Activated CD8-positive, alpha-beta T cell treated with anti-CD3 and anti-CD28 coated beads for 36 hours (primary cell): Measurements from ENCODE around the gene SS18L1. TPM values are rescaled to one million over a fixed set of nuclear protein-coding genes. Genes with fewer than 3 reads are reported as not detected.

ENCODE experiments used
- ATAC-seq: fragments of 200-7000 bp; cut with Tn5 transposase; one replicate; pipeline ENCODE4 v1.10.0; 2021; ENCODE audit warnings: mild to moderate bottlenecking, moderate library complexity
- CTCF ChIA-PET: fragments of 350-600 bp; sonication (Branson Sonifier 250); formaldehyde crosslinking; loops from one replicate; lab custom pipeline; 2021; ENCODE audit warnings: antibody characterized with exemption; lab: Charles Lee
- POLR2A ChIA-PET: fragments of 350-600 bp; sonication (Branson Sonifier 250); formaldehyde crosslinking; loops from one replicate; lab custom pipeline; 2021; ENCODE audit warnings: antibody characterized with exemption; lab: Charles Lee
- DNase-seq: peaks from one replicate; pipeline ENCODE4 v3.0.0-alpha.2; 2020
- H3K27ac Mint-ChIP-seq: one replicate; pipeline ENCODE4 v1.8.0; 2021; ENCODE audit warnings: mild to moderate bottlenecking, mixed read lengths
- H3K27me3 Mint-ChIP-seq: one replicate; pipeline ENCODE4 v1.8.0; 2021; ENCODE audit warnings: mixed read lengths
- H3K36me3 Mint-ChIP-seq: one replicate; pipeline ENCODE4 v1.8.0; 2021; ENCODE audit warnings: low read depth, mixed read lengths
- H3K4me1 Mint-ChIP-seq: one replicate; pipeline ENCODE4 v1.8.0; 2021; ENCODE audit warnings: low read depth, mixed read lengths
- H3K4me3 Mint-ChIP-seq: one replicate; pipeline ENCODE4 v1.8.0; 2021; ENCODE audit warnings: mild to moderate bottlenecking, moderate library complexity, mixed read lengths
- H3K9me3 Mint-ChIP-seq: one replicate; pipeline ENCODE4 v1.8.0; 2021; ENCODE audit warnings: mixed read lengths
- intact Hi-C: fragments of 100-400 bp; cut with micrococcal nuclease; formaldehyde crosslinking; loops from one replicate; pipeline ENCODE4 v1.10.0; 2022
- total RNA-seq, 2 experiments: library from RNA; stranded (reverse); gene quantifications; one replicate each; pipeline ENCODE4 v1.2.3, GENCODE V29; 2021
- TF ChIP-seq, protein P1 (sequence below): fragments of 200-600 bp; IDR thresholded peaks from one replicate; pipeline ENCODE4 v1.8.0; 2022; ENCODE audit warnings: antibody characterized with exemption, mild to moderate bottlenecking

SS18L1 gene
- total RNA-seq, 2 experiments from 2014 or later = 15.3 to 16.1 TPM

DNA sequence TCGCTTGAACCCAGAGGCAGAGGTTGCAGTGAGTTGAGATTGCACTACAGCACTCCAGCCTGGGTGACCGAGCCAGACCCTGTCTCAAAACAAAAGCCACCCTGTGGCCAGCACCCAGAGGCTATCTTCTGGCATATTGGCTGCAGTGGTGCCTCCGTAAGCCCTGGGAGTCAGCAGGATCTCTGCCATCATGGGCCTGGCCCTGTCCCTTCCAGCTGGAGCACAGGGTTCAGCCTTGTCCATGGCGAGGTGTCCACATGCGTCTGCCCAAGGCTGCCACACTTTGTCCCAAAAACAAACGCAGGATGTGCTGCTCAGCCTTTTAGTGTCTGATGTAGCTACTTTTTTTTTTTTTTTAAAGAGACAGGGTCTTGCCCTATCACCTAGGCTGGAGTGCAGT lies 23.9 kb downstream of the SS18L1 start:
- DNase-seq (no peak), ATAC-seq (no peak)
- intact Hi-C loops = no loop called here
- Mint-ChIP-seq H3K4me1 (no peaks in the 10 kb centered on the region), H3K4me3 (no peak overlapping the region), H3K27me3 (no peaks in the 10 kb centered on the region), H3K9me3 (no peaks in the 10 kb centered on the region), H3K36me3 (peaks cover 8% of the 10 kb centered on the region), H3K27ac (no peak overlapping the region)
- TF ChIP-seq, protein P1, sequence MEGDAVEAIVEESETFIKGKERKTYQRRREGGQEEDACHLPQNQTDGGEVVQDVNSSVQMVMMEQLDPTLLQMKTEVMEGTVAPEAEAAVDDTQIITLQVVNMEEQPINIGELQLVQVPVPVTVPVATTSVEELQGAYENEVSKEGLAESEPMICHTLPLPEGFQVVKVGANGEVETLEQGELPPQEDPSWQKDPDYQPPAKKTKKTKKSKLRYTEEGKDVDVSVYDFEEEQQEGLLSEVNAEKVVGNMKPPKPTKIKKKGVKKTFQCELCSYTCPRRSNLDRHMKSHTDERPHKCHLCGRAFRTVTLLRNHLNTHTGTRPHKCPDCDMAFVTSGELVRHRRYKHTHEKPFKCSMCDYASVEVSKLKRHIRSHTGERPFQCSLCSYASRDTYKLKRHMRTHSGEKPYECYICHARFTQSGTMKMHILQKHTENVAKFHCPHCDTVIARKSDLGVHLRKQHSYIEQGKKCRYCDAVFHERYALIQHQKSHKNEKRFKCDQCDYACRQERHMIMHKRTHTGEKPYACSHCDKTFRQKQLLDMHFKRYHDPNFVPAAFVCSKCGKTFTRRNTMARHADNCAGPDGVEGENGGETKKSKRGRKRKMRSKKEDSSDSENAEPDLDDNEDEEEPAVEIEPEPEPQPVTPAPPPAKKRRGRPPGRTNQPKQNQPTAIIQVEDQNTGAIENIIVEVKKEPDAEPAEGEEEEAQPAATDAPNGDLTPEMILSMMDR = no peak
- ChIA-PET CTCF (no interaction called here), POLR2A (no interaction called here)

DNA sequence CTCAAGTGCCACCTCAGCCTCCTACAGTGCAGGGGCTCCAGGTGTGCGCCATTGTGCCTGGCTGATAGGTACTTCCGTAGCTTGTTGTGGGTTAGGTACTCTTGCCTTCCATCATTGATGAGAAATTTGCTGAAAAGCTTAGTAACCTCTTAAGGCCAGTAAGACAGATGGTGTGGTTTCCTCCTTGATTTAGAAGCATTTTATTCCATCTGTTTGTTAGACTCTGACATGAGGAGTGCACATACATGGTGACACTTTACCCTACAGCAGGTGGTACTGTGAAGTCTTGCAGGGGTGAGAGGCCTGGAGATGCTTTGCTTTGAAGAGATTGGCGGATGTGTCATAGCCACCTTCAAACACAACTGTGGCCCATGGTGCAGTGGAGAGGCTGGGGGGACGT lies 24.5 kb downstream of the SS18L1 start:
- Mint-ChIP-seq H3K36me3 (peaks cover 8% of the 10 kb centered on the region), H3K9me3 (no peaks in the 10 kb centered on the region), H3K4me1 (no peaks in the 10 kb centered on the region), H3K4me3 (no peak overlapping the region), H3K27me3 (no peaks in the 10 kb centered on the region), H3K27ac (no peak overlapping the region)
- intact Hi-C loops = no loop called here
- DNase-seq (no peak), ATAC-seq (no peak)
- TF ChIP-seq, protein P1 = no peak
- POLR2A ChIA-PET = no interaction called here
- CTCF ChIA-PET = no interaction called here

DNA sequence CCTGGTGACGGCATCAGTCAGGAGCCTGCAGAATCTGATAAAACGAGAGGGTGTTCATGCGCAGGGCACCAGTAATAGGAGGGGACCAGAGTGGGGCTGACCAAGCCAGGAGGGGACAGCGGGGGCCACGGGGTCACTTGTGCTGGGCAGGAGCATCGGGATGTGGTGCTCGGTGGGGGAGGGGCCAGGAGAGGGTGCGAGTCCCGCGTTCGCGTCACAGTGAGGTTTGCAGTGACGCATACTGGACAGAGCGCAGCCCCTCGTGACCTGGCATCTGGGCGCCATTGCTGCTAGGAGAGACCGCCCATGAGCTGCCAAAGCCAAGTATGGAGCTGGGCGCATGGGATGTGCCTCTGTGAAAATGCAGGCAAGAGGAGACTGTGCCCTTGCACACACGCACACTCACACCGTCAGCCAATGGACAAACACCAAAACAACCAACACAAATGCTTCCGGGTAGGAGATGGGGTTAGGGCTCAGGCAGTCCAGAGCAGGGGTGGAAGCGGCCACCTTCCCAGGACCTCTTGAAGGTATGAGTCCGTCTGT lies 25.4 kb downstream of the SS18L1 start:
- CTCF ChIA-PET = no interaction called here
- ATAC-seq = no peak
- no peak overlapping the region for H3K4me3 Mint-ChIP-seq
- H3K27me3 Mint-ChIP-seq = no peaks in the 10 kb centered on the region
- TF ChIP-seq, protein P1 = no peak
- H3K9me3 Mint-ChIP-seq = no peaks in the 10 kb centered on the region
- no peak overlapping the region for H3K27ac Mint-ChIP-seq
- DNase-seq = no peak
- peaks cover 7% of the 10 kb centered on the region for H3K36me3 Mint-ChIP-seq
- POLR2A ChIA-PET = no interaction called here
- intact Hi-C loops = no loop called here
- no peaks in the 10 kb centered on the region for H3K4me1 Mint-ChIP-seq

DNA sequence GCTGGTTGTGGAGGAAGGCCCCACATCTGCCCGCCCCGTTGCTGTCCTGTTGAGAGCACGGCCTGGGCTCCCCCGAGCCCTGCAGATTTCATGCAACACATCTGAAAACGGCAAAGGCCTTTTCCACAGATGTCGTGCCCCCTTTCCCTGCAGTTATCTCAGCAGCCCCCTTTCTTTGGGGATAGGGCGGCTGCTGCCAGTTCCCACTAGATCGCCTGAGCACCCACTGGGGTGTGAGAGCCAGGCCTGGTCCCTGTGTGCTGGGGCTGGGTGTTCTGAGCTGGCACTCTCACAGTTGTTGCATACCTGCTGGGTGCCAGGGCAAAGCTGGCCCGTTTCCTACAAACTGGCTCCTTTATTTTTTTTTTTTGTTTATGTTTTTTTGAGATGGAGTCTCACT lies 27.0 kb downstream of the SS18L1 start:
- TF ChIP-seq, protein P1 = no peak
- Mint-ChIP-seq H3K27ac (no peak overlapping the region), H3K4me1 (no peaks in the 10 kb centered on the region), H3K27me3 (no peaks in the 10 kb centered on the region), H3K36me3 (peaks cover 8% of the 10 kb centered on the region), H3K9me3 (no peaks in the 10 kb centered on the region), H3K4me3 (no peak overlapping the region)
- POLR2A ChIA-PET = interaction anchor here (0.7 kb wide), 1 partner anchor 10 kb away, joined by 3 read pairs; no protein-coding TSS in a partner anchor
- CTCF ChIA-PET = no interaction called here
- no peak for ATAC-seq
- intact Hi-C loops = no loop called here
- no peak for DNase-seq

DNA sequence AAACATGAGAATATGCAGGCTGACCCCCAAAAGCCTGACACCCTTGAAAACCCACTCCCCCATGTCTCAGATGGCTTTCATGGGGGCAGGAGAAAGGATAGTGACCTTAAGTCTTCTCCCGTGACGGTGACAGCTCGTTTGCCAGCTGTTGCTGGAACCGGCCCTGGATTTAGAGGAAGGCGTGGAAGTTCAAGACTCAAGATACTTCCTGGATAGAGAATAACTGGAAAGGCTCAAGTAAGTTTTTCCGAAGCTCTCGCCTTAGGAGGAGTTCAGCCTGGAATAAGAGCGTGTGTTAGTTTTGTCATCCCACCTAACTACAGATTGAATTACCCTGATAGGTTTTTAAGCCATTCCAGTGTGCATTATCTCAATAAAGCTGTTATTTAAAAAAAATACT lies 27.7 kb downstream of the SS18L1 start:
- intact Hi-C loops = no loop called here
- H3K27me3 Mint-ChIP-seq = no peaks in the 10 kb centered on the region
- no peak overlapping the region for H3K27ac Mint-ChIP-seq
- POLR2A ChIA-PET = interaction anchor here (0.9 kb wide), 1 partner anchor 29 kb away, joined by 4 read pairs; no protein-coding TSS in a partner anchor
- H3K9me3 Mint-ChIP-seq = no peaks in the 10 kb centered on the region
- no peak overlapping the region for H3K4me3 Mint-ChIP-seq
- peaks cover 7% of the 10 kb centered on the region for H3K36me3 Mint-ChIP-seq
- CTCF ChIA-PET = no interaction called here
- DNase-seq (no peak), ATAC-seq (no peak)
- TF ChIP-seq, protein P1 = no peak
- no peaks in the 10 kb centered on the region for H3K4me1 Mint-ChIP-seq
